ENCODE results near the gene TSKU.

The TSKU gene

GRCh38 chr11:76769645-76770586 is 13.2 kb upstream of the TSKU start:
- in situ Hi-C loops (cut with HindIII; ENCODE audit: low sequenced_read_pairs): no loop called here

- in situ Hi-C loops (cut with HindIII; ENCODE audit: low sequenced_read_pairs): no loop called here
Measured at GRCh38 chr11:76770642-76771445, 12.3 kb upstream of the TSKU start.

GRCh38 chr11:76771446-76772099 is 11.6 kb upstream of the TSKU start:
- in situ Hi-C loops (cut with HindIII; ENCODE audit: low sequenced_read_pairs): no loop called here

GRCh38 chr11:76772100-76772782 is 10.9 kb upstream of the TSKU start:
- in situ Hi-C loops (cut with HindIII; ENCODE audit: low sequenced_read_pairs): no loop called here

- in situ Hi-C loops (cut with HindIII; ENCODE audit: low sequenced_read_pairs): no loop called here
Measured at GRCh38 chr11:76772783-76773106, 10.4 kb upstream of the TSKU start.

- in situ Hi-C loops (cut with HindIII; ENCODE audit: low sequenced_read_pairs): no loop called here
Measured at GRCh38 chr11:76773921-76774361, 9.2 kb upstream of the TSKU start.

GRCh38 chr11:76776472-76776871 is 6.7 kb upstream of the TSKU start:
- in situ Hi-C loops (cut with HindIII; ENCODE audit: low sequenced_read_pairs): no loop called here

- in situ Hi-C loops (cut with HindIII; ENCODE audit: low sequenced_read_pairs): no loop called here
Measured at GRCh38 chr11:76777305-76777704, 5.9 kb upstream of the TSKU start.

GRCh38 chr11:76777876-76778275 is 5.3 kb upstream of the TSKU start:
- in situ Hi-C loops (cut with HindIII; ENCODE audit: low sequenced_read_pairs): no loop called here

GRCh38 chr11:76778874-76779273 is 4.3 kb upstream of the TSKU start:
- in situ Hi-C loops (cut with HindIII; ENCODE audit: low sequenced_read_pairs): no loop called here

GRCh38 chr11:76781046-76781801 is 1.9 kb upstream of the TSKU start:
- in situ Hi-C loops (cut with HindIII; ENCODE audit: low sequenced_read_pairs): no loop called here

GRCh38 chr11:76781807-76782530 is 1.2 kb upstream of the TSKU start:
- in situ Hi-C loops (cut with HindIII; ENCODE audit: low sequenced_read_pairs): no loop called here

GRCh38 chr11:76782531-76783293 is 444 bp upstream of the TSKU start:
- in situ Hi-C loops (cut with HindIII; ENCODE audit: low sequenced_read_pairs): no loop called here

GRCh38 chr11:76783896-76784813 is 999 bp downstream of the TSKU start:
- in situ Hi-C loops (cut with HindIII; ENCODE audit: low sequenced_read_pairs): no loop called here

GRCh38 chr11:76785513-76785912 is 2.4 kb downstream of the TSKU start:
- in situ Hi-C loops (cut with HindIII; ENCODE audit: low sequenced_read_pairs): no loop called here

- in situ Hi-C loops (cut with HindIII; ENCODE audit: low sequenced_read_pairs): no loop called here
Measured at GRCh38 chr11:76786016-76786415, 2.9 kb downstream of the TSKU start.

GRCh38 chr11:76786441-76787014 is 3.4 kb downstream of the TSKU start:
- in situ Hi-C loops (cut with HindIII; ENCODE audit: low sequenced_read_pairs): no loop called here
